ENCODE data around the gene C1orf105.

Gene C1orf105

DNA sequence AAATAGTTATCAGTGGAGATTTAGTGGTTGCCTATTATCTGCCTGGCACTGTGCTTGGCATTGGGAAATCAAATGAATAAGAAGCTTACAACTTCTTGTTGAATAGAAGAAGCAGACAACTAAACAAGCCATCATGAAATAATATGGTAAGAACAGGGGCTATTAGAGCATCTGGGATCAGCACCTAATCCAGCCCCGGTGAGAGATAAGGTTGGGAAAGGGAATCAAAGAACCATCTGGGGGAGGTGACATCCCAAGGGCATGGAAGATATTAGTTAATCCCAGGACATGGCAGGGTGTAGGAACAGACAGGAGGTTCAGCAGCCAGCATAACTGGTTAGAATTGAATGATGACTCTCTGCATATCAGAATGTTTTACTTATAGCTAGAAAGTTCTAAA, 76.2 kb downstream of the C1orf105 start:
- no peak for DNase-seq

- no peak for DNase-seq
These were observed 76.7 kb downstream of the C1orf105 start for GRCh38 chr1:172497230-172497629.

GRCh38 chr1:172498857-172499256, 78.4 kb downstream of the C1orf105 start:
- no peak for DNase-seq

DNA sequence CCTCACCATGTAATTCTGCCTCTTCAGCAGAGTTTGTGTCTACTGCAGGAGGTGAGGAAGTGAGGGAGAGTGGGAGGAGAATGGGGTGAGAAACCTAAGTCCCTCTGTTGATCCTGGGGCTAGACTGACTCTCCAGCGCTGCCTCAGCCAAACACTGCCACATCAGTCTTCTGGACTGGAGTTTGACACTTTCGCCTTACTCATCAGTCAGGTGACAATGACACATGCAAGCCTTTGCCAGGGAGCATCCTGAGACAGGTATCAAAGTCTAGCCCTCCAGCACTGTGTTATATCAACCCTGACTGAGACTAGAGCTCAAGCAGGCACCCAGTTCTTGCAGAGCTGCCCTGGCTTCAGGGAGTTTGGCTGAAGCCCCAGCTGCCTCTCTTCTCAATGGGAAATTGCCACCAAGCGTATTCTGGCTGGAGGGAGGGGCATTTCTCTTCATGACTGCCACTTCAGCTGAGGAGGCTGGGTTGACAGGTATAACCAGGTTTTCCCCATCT, 79.2 kb downstream of the C1orf105 start:
- no peak for DNase-seq

DNA sequence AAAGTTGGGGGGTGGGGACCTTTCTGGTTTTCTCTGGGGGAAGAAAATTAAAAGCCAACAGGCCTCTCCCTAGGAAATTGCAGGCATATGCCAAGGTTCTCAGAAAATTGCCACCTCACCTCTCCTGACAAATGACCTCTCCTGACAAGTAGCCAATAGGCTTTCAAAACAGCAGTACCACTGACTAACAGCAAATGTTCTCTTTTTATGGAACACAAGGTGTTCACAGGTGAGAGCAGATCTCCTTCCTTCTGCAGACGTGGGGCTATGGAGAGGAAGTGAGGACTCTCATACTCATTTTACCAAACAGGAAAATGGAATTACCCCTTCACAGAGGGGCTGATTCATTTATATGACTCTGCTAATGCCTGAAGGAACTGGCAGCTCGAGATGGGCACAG, 79.7 kb downstream of the C1orf105 start:
- no peak for DNase-seq

DNA sequence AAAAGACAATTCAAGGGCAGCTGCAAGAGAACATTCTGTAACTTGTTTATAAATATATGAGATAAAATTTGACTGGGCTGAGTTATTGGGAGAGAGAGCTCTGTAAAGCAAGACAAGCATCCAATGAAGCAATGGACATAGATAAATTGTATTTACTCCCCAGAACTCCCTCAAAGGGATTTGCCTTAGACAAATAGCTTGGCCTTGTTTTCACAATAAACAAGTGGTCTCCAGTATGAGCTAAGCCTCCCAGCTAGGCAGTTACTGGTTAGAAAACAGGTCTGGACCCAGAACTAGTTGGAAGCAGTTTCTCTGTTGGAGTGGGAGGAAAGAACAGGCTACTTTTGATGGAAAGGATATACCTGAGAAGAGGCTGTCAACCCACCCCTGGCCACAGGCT, 87.3 kb downstream of the C1orf105 start:
- no peak for DNase-seq

GRCh38 chr1:172510479-172510878, 90.0 kb downstream of the C1orf105 start:
- no peak for DNase-seq

DNA sequence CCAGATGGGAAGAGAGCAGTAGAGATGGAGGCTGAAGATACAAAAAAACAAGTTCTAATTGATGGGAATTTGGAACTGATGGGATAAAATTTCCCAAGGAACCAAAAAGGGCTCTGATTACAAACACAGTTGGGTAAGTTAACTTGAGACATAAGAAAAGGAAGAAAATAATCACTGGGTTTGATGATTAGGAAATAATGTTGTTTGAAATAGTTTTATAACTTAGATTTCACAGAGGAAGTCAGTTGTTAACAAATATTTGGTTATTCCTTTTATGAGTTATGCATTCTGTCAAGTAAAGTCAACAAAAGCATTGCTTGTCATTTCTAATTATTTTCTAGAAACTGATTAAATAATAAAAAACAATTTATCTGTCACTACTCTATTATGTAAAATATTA, 92.1 kb downstream of the C1orf105 start:
- no peak for DNase-seq

GRCh38 chr1:172513479-172513878, 93.0 kb downstream of the C1orf105 start:
- no peak for DNase-seq

DNA sequence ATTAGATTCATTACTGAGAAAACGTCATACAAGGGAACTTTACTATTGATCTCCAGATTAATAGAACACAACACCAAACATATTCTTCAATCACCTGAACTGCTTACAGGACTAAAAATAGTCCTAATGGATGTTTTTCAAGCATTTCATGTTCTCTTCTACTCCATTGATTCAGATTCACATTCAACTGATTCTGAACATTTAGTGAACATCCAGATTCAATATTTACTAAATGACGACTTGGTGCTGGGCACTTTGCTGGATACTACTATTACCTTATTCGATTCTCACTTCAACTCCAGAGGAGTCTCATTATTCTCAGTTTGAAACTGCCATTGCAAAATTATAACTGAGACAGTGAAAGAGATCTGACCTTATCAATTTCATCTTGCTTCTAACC, 93.6 kb downstream of the C1orf105 start:
- no peak for DNase-seq

GRCh38 chr1:172515436-172515835, 95.0 kb downstream of the C1orf105 start:
- no peak for DNase-seq

- DNase-seq, result no peak
These were observed 95.4 kb downstream of the C1orf105 start for GRCh38 chr1:172515927-172516326.

DNA sequence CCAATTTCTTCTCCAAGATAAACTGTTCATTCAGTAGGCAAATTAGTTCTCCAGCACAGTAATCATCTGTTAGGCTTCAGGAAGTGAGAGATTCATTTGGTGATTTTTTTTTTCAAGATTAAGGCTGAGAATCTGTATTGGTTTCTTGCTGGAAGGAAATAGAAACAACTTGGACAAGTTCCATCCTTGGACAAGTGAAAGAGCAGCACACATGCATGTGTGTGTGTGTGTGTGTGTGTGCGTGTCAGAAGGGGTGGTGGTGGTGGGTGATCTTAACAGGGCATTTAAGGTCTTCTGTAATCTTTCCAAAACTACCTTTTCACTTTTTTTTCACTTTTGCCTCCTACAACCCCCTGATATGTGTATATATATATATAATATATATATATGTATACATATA, 96.6 kb downstream of the C1orf105 start:
- DNase-seq, result no peak

DNA sequence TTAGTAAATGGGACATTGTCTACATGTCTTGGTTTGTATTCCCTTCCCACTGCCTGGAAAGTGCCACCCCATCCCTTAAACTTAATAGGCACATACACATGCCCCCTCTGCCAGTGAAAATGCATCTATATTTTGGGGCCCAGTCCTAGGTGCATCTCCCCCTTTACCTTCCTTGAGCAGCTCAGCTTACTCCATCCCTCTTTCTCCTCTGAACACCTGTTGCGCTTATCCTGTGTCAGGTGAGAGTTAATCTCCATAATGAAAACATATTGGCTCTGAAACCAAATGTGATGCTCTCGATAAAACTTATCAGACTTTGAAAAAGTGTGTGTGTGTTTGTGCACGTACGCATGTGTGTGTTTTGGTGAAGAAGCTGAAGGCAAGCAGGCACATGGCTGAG, 97.1 kb downstream of the C1orf105 start:
- DNase-seq, result no peak

All from NCI-H187 treated with DMSO at 0.1 percent for 48 hours (cell line).